HepG2 (cell line): ENCODE measurements around the gene POU3F3. TPM values are rescaled to one million over a fixed set of nuclear protein-coding genes. Genes with fewer than 3 reads are reported as not detected.

Experiments used
- ATAC-seq: fragments of 200-7000 bp; cut with Tn5 transposase; 3 replicates; pipeline ENCODE4 v1.9.1; 2020; ENCODE audit warnings: mild to moderate bottlenecking, moderate library complexity
- BruUV-seq: library from RNA; stranded (reverse); fragments of 400-500 nt; replicated peaks from 2 replicates; lab custom pipeline; 2021; lab: Mats Ljungman, UMichigan
- CTCF ChIA-PET: fragments of 300-600 bp; formaldehyde crosslinking; extraction: SDS; loops from one replicate; lab custom pipeline; 2021; ENCODE audit warnings: low total read pairs, inconsistent platforms, low intra/inter-chr PET ratio; lab: Yijun Ruan, JAX
- POLR2A ChIA-PET: fragments of 350-600 bp; sonication (Branson Sonifier 250); formaldehyde crosslinking; loops from one replicate; lab custom pipeline; 2020; ENCODE audit warnings: antibody characterized with exemption, inconsistent platforms; lab: Yijun Ruan, JAX
- DNase-seq: peaks from one replicate; pipeline ENCODE4 v3.0.0-alpha.2; 2015; ENCODE audit warnings: low spot score
- FAIRE-seq: peaks from 3 replicates; lab custom pipeline; 2011; peaks lifted over from hg19 to GRCh38; lab: Jason Lieb, UNC
- H2AFZ ChIP-seq: one replicate; pipeline ENCODE4 v1.6.1; 2011; ENCODE audit warnings: low read length, inconsistent platforms
- H3K27ac ChIP-seq: fragments of 300-600 bp; 3 replicates; pipeline ENCODE4 v1.8.0; 2011; ENCODE audit warnings: mixed run types, mild to moderate bottlenecking, mixed read lengths, low read length, inconsistent platforms; ENCODE audit not compliant: insufficient read depth; ENCODE audit errors: extremely low read length
- H3K27me3 ChIP-seq, 2 experiments: fragments of 200-600 bp in 1 of 2; 2 replicates in 1 of 2; 3 replicates in 1 of 2; pipeline versions ENCODE4 v1.6.0 to v1.8.0; 2011; ENCODE audit warnings: low read length in 2 of 2, mild to moderate bottlenecking in 2 of 2, moderate library complexity in 2 of 2, inconsistent platforms in 1 of 2; ENCODE audit not compliant: insufficient read depth in 2 of 2, control insufficient read depth in 1 of 2
- H3K36me3 ChIP-seq, 2 experiments: fragments of 200-600 bp in 1 of 2; replicated peaks in 1 of 2; 2 replicates in 1 of 2; 3 replicates in 1 of 2; pipeline versions ENCODE4 v1.5.1 to v1.8.0; 2011; ENCODE audit warnings: low read length in 2 of 2, inconsistent platforms in 1 of 2; ENCODE audit not compliant: insufficient read depth in 2 of 2, control insufficient read depth in 1 of 2
- H3K4me1 ChIP-seq: 2 replicates; pipeline ENCODE4 v1.5.1; 2012; ENCODE audit warnings: low read length, inconsistent platforms; ENCODE audit not compliant: insufficient read depth
- H3K4me2 ChIP-seq: 2 replicates; pipeline ENCODE4 v1.6.0; 2011; ENCODE audit warnings: low read depth, low read length, inconsistent platforms
- H3K4me3 ChIP-seq, 3 experiments: fragments of 200-600 bp in 1 of 3; sonication (generic), shearing (Covaris generic) in 1 of 3; replicated peaks in 1 of 3; 2 replicates each; pipeline ENCODE4 v1.5.1; 2011 to 2016; ENCODE audit warnings: low read length in 3 of 3, inconsistent platforms in 2 of 3, low read depth in 2 of 3, mild to moderate bottlenecking in 2 of 3, control low read depth in 1 of 3, mixed read lengths in 1 of 3; ENCODE audit not compliant: insufficient read depth in 1 of 3
- H3K79me2 ChIP-seq: one replicate; pipeline ENCODE4 v1.6.1; 2011; ENCODE audit warnings: low read length, inconsistent platforms; ENCODE audit not compliant: insufficient read depth
- H3K9ac ChIP-seq: 2 replicates; pipeline ENCODE4 v1.6.0; 2011; ENCODE audit warnings: mild to moderate bottlenecking, low read depth, low read length, inconsistent platforms; ENCODE audit not compliant: insufficient read depth
- H3K9me3 ChIP-seq: 2 replicates; pipeline ENCODE4 v1.5.1; 2012; ENCODE audit warnings: mild to moderate bottlenecking, low read length
- H4K20me1 ChIP-seq: 2 replicates; pipeline ENCODE4 v1.6.0; 2011; ENCODE audit warnings: inconsistent platforms, mild to moderate bottlenecking, low read length, moderate library complexity; ENCODE audit not compliant: insufficient read depth
- AGO1 ChIP-seq: fragments of 200-400 bp; formaldehyde crosslinking; IDR thresholded peaks from 2 replicates; pipeline ENCODE4 v1.6.1; 2017; ENCODE audit warnings: mild to moderate bottlenecking, low read depth, low read length, moderate library complexity; ENCODE audit not compliant: poor library complexity, severe bottlenecking
- EED ChIP-seq: sonication (generic); formaldehyde crosslinking; IDR thresholded peaks from 2 replicates; pipeline ENCODE4 v1.5.0; 2020; ENCODE audit warnings: mild to moderate bottlenecking, missing genetic modification reagents
- GPN1 ChIP-seq: sonication (generic); formaldehyde crosslinking; IDR thresholded peaks from 2 replicates; pipeline ENCODE4 v1.5.1; 2020; ENCODE audit warnings: missing genetic modification reagents, borderline replicate concordance
- MXD4 ChIP-seq: IDR thresholded peaks from 2 replicates; pipeline ENCODE4 v1.6.1; 2016; ENCODE audit warnings: mild to moderate bottlenecking, missing biosample characterization, missing genetic modification reagents
- ZNF143 ChIP-seq: sonication (generic); formaldehyde crosslinking; IDR thresholded peaks from 2 replicates; pipeline ENCODE4 v1.4.0; 2020; ENCODE audit warnings: missing genetic modification reagents
- ZNF225 ChIP-seq: sonication (generic); formaldehyde crosslinking; IDR thresholded peaks from 2 replicates; pipeline ENCODE4 v1.4.0; 2020; ENCODE audit warnings: mild to moderate bottlenecking, missing genetic modification reagents
- ZNF605 ChIP-seq: sonication (generic); formaldehyde crosslinking; IDR thresholded peaks from 2 replicates; pipeline ENCODE4 v1.8.0; 2022; ENCODE audit warnings: mild to moderate bottlenecking, missing genetic modification reagents
- ZNF678 ChIP-seq: sonication (generic); formaldehyde crosslinking; IDR thresholded peaks from 2 replicates; pipeline ENCODE4 v1.4.0; 2020; ENCODE audit warnings: mild to moderate bottlenecking, missing genetic modification reagents
- WGBS: methylation state at CpG from one replicate; pipeline ENCODE4 v1.1.6; 2017; ENCODE audit warnings: low lambda C conversion rate; 5-methylcytosine and 5-hydroxymethylcytosine counted together
- in situ Hi-C: cut with HindIII; loops from 2 replicates; pipeline ENCODE4 v1.10.0; 2017; ENCODE audit warnings: low pct_unique_long_range_greater_than_20kb; ENCODE audit not compliant: extremely low pct_ligation_motif_present
- intact Hi-C: fragments of 100-400 bp; cut with micrococcal nuclease; formaldehyde crosslinking; loops from one replicate; pipeline ENCODE4 v1.10.0; 2022; ENCODE audit not compliant: unreplicated experiment
- polyA plus RNA-seq, 8 experiments: library from polyadenylated mRNA; depleted of rRNA in 3 of 8; stranded (reverse) in 7 of 8; unstranded in 1 of 8; fragments of >200 nt; fragmentation: Illumina TruSeq in 4 of 8; extraction: Trizol in 4 of 8; gene quantifications; 2 replicates each; pipeline versions ENCODE4 v1.2.1 to v1.2.3, GENCODE V29; 2011 to 2016; ENCODE audit warnings: low read depth in 4 of 8, missing spikeins in 1 of 8, mixed read lengths in 1 of 8; ENCODE audit not compliant: insufficient read depth in 1 of 8
- total RNA-seq, 5 experiments: library from RNA; depleted of rRNA; stranded (reverse); fragments of >200 nt; fragmentation: Illumina TruSeq; extraction: Trizol; gene quantifications; 2 replicates each; pipeline ENCODE4 v1.2.3, GENCODE V29; 2016; ENCODE audit warnings: low read depth in 1 of 5
- TF ChIP-seq, protein P1 (sequence below): sonication (generic); formaldehyde crosslinking; IDR thresholded peaks from 2 replicates; pipeline ENCODE4 v1.8.0; 2022; ENCODE audit warnings: low read depth, missing genetic modification reagents
- TF ChIP-seq, protein P2 (sequence below): sonication (generic); formaldehyde crosslinking; IDR thresholded peaks from 2 replicates; pipeline ENCODE4; 2020; ENCODE audit warnings: missing genetic modification reagents, mild to moderate bottlenecking, borderline replicate concordance

The POU3F3 gene
- total and polyA plus RNA-seq, 2 of the 13 experiments (the other 11 are each of a cell fraction or from before 2014, with no cell fraction given) = not detected

DNA sequence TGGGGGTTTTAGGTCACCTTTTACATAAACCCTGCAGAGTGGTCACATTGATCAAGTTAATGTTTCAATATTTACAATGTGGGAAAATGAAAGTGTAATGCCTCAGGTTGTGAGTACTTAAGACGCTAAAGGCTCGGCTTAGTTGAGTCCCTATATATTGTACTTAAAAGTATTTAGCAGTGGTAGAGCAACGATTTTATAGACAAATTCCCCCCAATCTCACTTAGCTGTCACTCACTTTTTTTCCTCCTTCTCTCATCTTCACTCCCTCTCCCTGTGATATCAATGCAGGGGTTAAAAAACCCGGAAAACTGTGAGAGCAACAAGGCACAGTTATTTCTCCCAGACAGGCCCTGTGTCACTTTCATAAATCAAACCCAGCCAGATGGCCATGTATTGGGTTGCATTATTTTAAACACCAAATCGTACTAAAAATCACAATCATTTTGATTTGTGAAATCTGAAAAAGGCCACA is 5.4 kb downstream of the POU3F3 start:
- 12% methylated on average over 5 of the region's 5 CpGs for WGBS
- H3K9ac ChIP-seq = no peak overlapping the region
- H3K4me1 ChIP-seq = peaks cover 6% of the 10 kb centered on the region; the same call in 1 of the 2 replicates
- no peak for FAIRE-seq
- intact Hi-C loops (no loop called here), in situ Hi-C loops (loop anchor here (10.0 kb wide), 1 partner anchor 905 kb away; no protein-coding TSS in a partner anchor)
- peaks cover 10 to 65% of the 10 kb centered on the region in 2 experiments for H3K27me3 ChIP-seq
- ATAC-seq = no peak
- no peak overlapping the region for H3K4me2 ChIP-seq
- ChIA-PET POLR2A (no interaction called here), CTCF (no interaction called here)
- H3K79me2 ChIP-seq = no peaks in the 10 kb centered on the region
- H3K27ac ChIP-seq = no peak overlapping the region
- H2AFZ ChIP-seq = no peak overlapping the region
- H3K4me3 ChIP-seq = no peak overlapping the region
- H4K20me1 ChIP-seq = no peaks in the 10 kb centered on the region
- H3K36me3 ChIP-seq = no peaks in the 10 kb centered on the region
- H3K9me3 ChIP-seq = no peaks in the 10 kb centered on the region
- DNase-seq = no peak
- no TSS peak for BruUV-seq
- TF ChIP-seq, protein P1, sequence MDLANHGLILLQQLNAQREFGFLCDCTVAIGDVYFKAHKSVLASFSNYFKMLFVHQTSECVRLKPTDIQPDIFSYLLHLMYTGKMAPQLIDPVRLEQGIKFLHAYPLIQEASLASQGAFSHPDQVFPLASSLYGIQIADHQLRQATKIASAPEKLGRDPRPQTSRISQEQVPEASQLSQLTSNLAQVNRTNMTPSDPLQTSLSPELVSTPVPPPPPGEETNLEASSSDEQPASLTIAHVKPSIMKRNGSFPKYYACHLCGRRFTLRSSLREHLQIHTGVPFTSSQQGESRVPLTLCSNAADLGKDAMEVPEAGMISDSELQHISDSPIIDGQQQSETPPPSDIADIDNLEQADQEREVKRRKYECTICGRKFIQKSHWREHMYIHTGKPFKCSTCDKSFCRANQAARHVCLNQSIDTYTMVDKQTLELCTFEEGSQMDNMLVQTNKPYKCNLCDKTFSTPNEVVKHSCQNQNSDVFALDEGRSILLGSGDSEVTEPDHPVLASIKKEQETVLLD (CRISPR knock-in tag) = no peak
- TF ChIP-seq, protein P2, sequence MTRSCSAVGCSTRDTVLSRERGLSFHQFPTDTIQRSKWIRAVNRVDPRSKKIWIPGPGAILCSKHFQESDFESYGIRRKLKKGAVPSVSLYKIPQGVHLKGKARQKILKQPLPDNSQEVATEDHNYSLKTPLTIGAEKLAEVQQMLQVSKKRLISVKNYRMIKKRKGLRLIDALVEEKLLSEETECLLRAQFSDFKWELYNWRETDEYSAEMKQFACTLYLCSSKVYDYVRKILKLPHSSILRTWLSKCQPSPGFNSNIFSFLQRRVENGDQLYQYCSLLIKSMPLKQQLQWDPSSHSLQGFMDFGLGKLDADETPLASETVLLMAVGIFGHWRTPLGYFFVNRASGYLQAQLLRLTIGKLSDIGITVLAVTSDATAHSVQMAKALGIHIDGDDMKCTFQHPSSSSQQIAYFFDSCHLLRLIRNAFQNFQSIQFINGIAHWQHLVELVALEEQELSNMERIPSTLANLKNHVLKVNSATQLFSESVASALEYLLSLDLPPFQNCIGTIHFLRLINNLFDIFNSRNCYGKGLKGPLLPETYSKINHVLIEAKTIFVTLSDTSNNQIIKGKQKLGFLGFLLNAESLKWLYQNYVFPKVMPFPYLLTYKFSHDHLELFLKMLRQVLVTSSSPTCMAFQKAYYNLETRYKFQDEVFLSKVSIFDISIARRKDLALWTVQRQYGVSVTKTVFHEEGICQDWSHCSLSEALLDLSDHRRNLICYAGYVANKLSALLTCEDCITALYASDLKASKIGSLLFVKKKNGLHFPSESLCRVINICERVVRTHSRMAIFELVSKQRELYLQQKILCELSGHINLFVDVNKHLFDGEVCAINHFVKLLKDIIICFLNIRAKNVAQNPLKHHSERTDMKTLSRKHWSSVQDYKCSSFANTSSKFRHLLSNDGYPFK (CRISPR knock-in tag) = no peak
- TF ChIP-seq AGO1 = no peak
- no peak for TF ChIP-seq ZNF605 (CRISPR knock-in tag)
- TF ChIP-seq EED (CRISPR knock-in tag) = no peak
- TF ChIP-seq ZNF225 (CRISPR knock-in tag) = no peak
- no peak for TF ChIP-seq ZNF143
- TF ChIP-seq GPN1 (CRISPR knock-in tag) = no peak
- TF ChIP-seq MXD4 (CRISPR knock-in tag) = no peak
- no peak for TF ChIP-seq ZNF678 (CRISPR knock-in tag)
- TF ChIP-seq, all 625 proteins: peak for 0
